ENCODE results near the gene CGB3. TPM values are rescaled to one million over a fixed set of nuclear protein-coding genes. Genes with fewer than 3 reads are reported as not detected.

CGB3 gene
- total and polyA plus RNA-seq, 10 of the 15 experiments (the other 5 are each of a cell fraction or from before 2014, with no cell fraction given): not detected

- H3K79me2 ChIP-seq (ENCODE audit: control insufficient read depth, insufficient read depth, low read length): no peaks in the 10 kb centered on the region
- H3K27ac ChIP-seq (ENCODE audit: control insufficient read depth, insufficient read depth): no peak overlapping the region
- no peaks in the 10 kb centered on the region for H3K27me3 ChIP-seq (replicated peaks in 1 of 2; ENCODE audit: control insufficient read depth in 2 of 2, insufficient read depth in 2 of 2, low read length in 1 of 2)
- WGBS (ENCODE audit: insufficient coverage, insufficient replicate concordance, low lambda C conversion rate, missing lambda C conversion rate): 95% methylated on average over 32 of the region's 32 CpGs
- no peak overlapping the region for H3K4me3 ChIP-seq
- FAIRE-seq: no peak
- H3K9ac ChIP-seq (ENCODE audit: control insufficient read depth, insufficient read depth, low read length): no peak overlapping the region
- BruUV-seq (replicated peaks): no TSS peak
- H2AFZ ChIP-seq (ENCODE audit: control insufficient read depth, low read depth, low read length): no peak overlapping the region
- SMC1A ChIA-PET (ENCODE audit: uncharacterized antibody, unreplicated experiment): no interaction called here
- CTCF ChIA-PET: no interaction called here
- H3K4me1 ChIP-seq (ENCODE audit: control insufficient read depth, insufficient read depth, low read length): peaks cover 5% of the 10 kb centered on the region
- intact Hi-C loops (cut with micrococcal nuclease; ENCODE audit: unreplicated experiment) (no loop called here), in situ Hi-C loops (cut with MboI) (no loop called here)
- peaks cover 7 to 17% of the 10 kb centered on the region in 2 experiments for H3K36me3 ChIP-seq (ENCODE audit: control insufficient read depth in 2 of 2, insufficient read depth in 2 of 2, low read length in 1 of 2)
- no peak for ATAC-seq
- DNase-seq (ENCODE audit: low read depth, low spot score): no peak
- no peaks in the 10 kb centered on the region for H3K9me3 ChIP-seq (replicated peaks; ENCODE audit: control insufficient read depth, insufficient read depth, low read length)
- TF ChIP-seq ZNF24 (IDR thresholded peaks at IDR 0.05) (no peak), ELK1 (IDR thresholded peaks at IDR 0.05; ENCODE audit: low read depth, low read length) (no peak), RFX5 (IDR thresholded peaks at IDR 0.05; ENCODE audit: low read depth, low read length) (no peak), RAD51 (IDR thresholded peaks at IDR 0.05) (no peak), CTCF (IDR thresholded peaks at IDR 0.05 in 2 of 3, conservative IDR thresholded peaks at IDR 0.05 in 1 of 3; ENCODE audit: control insufficient read depth in 2 of 3, extremely low read depth in 1 of 3, insufficient read depth in 1 of 3, low read depth in 3 of 3, low read length in 3 of 3) (no peak), ZSCAN29 (IDR thresholded peaks at IDR 0.05) (no peak), MLLT1 (IDR thresholded peaks at IDR 0.05) (no peak), NFXL1 (IDR thresholded peaks at IDR 0.05; ENCODE audit: borderline replicate concordance) (no peak), HDAC6 (IDR thresholded peaks at IDR 0.05; ENCODE audit: unreplicated experiment) (no peak), SPI1 (IDR thresholded peaks at IDR 0.05; ENCODE audit: borderline replicate concordance, insufficient read depth, low read depth, low read length) (no peak)
- H3K4me2 ChIP-seq (ENCODE audit: control insufficient read depth, insufficient read depth): no peak overlapping the region
- RAD21 ChIA-PET (ENCODE audit: unreplicated experiment): no interaction called here
- no peaks in the 10 kb centered on the region for H4K20me1 ChIP-seq (ENCODE audit: control insufficient read depth, insufficient read depth)
- POLR2A ChIA-PET: no interaction called here
Measured at GRCh38 chr19:49014123-49014869, 9.8 kb downstream of the CGB3 start.

Measured in GM12878 (cell line).